HepG2 (cell line): ENCODE data around the gene SUPT20HL2. TPM values are rescaled to one million over a fixed set of nuclear protein-coding genes. Genes with fewer than 3 reads are reported as not detected.

Experiments
- ATAC-seq: fragments of 200-7000 bp; cut with Tn5 transposase; 3 replicates; pipeline ENCODE4 v1.9.1; 2020; ENCODE audit warnings: mild to moderate bottlenecking, moderate library complexity
- BruUV-seq: library from RNA; stranded (reverse); fragments of 400-500 nt; replicated peaks from 2 replicates; lab custom pipeline; 2021; lab: Mats Ljungman, UMichigan
- CTCF ChIA-PET: fragments of 300-600 bp; formaldehyde crosslinking; extraction: SDS; loops from one replicate; lab custom pipeline; 2021; ENCODE audit warnings: low total read pairs, inconsistent platforms, low intra/inter-chr PET ratio; lab: Yijun Ruan, JAX
- POLR2A ChIA-PET: fragments of 350-600 bp; sonication (Branson Sonifier 250); formaldehyde crosslinking; loops from one replicate; lab custom pipeline; 2020; ENCODE audit warnings: antibody characterized with exemption, inconsistent platforms; lab: Yijun Ruan, JAX
- DNase-seq: peaks from one replicate; pipeline ENCODE4 v3.0.0-alpha.2; 2015; ENCODE audit warnings: low spot score
- FAIRE-seq: peaks from 3 replicates; lab custom pipeline; 2011; peaks lifted over from hg19 to GRCh38; lab: Jason Lieb, UNC
- H2AFZ ChIP-seq: one replicate; pipeline ENCODE4 v1.6.1; 2011; ENCODE audit warnings: low read length, inconsistent platforms
- H3K27ac ChIP-seq: fragments of 300-600 bp; 3 replicates; pipeline ENCODE4 v1.8.0; 2011; ENCODE audit warnings: mixed run types, mild to moderate bottlenecking, mixed read lengths, low read length, inconsistent platforms; ENCODE audit not compliant: insufficient read depth; ENCODE audit errors: extremely low read length
- H3K27me3 ChIP-seq, 2 experiments: fragments of 200-600 bp in 1 of 2; 2 replicates in 1 of 2; 3 replicates in 1 of 2; pipeline versions ENCODE4 v1.6.0 to v1.8.0; 2011; ENCODE audit warnings: low read length in 2 of 2, mild to moderate bottlenecking in 2 of 2, moderate library complexity in 2 of 2, inconsistent platforms in 1 of 2; ENCODE audit not compliant: insufficient read depth in 2 of 2, control insufficient read depth in 1 of 2
- H3K36me3 ChIP-seq, 2 experiments: fragments of 200-600 bp in 1 of 2; replicated peaks in 1 of 2; 2 replicates in 1 of 2; 3 replicates in 1 of 2; pipeline versions ENCODE4 v1.5.1 to v1.8.0; 2011; ENCODE audit warnings: low read length in 2 of 2, inconsistent platforms in 1 of 2; ENCODE audit not compliant: insufficient read depth in 2 of 2, control insufficient read depth in 1 of 2
- H3K4me1 ChIP-seq: 2 replicates; pipeline ENCODE4 v1.5.1; 2012; ENCODE audit warnings: low read length, inconsistent platforms; ENCODE audit not compliant: insufficient read depth
- H3K4me2 ChIP-seq: 2 replicates; pipeline ENCODE4 v1.6.0; 2011; ENCODE audit warnings: low read depth, low read length, inconsistent platforms
- H3K4me3 ChIP-seq, 3 experiments: fragments of 200-600 bp in 1 of 3; sonication (generic), shearing (Covaris generic) in 1 of 3; replicated peaks in 1 of 3; 2 replicates each; pipeline ENCODE4 v1.5.1; 2011 to 2016; ENCODE audit warnings: low read length in 3 of 3, inconsistent platforms in 2 of 3, low read depth in 2 of 3, mild to moderate bottlenecking in 2 of 3, control low read depth in 1 of 3, mixed read lengths in 1 of 3; ENCODE audit not compliant: insufficient read depth in 1 of 3
- H3K79me2 ChIP-seq: one replicate; pipeline ENCODE4 v1.6.1; 2011; ENCODE audit warnings: low read length, inconsistent platforms; ENCODE audit not compliant: insufficient read depth
- H3K9ac ChIP-seq: 2 replicates; pipeline ENCODE4 v1.6.0; 2011; ENCODE audit warnings: mild to moderate bottlenecking, low read depth, low read length, inconsistent platforms; ENCODE audit not compliant: insufficient read depth
- H3K9me3 ChIP-seq: 2 replicates; pipeline ENCODE4 v1.5.1; 2012; ENCODE audit warnings: mild to moderate bottlenecking, low read length
- H4K20me1 ChIP-seq: 2 replicates; pipeline ENCODE4 v1.6.0; 2011; ENCODE audit warnings: inconsistent platforms, mild to moderate bottlenecking, low read length, moderate library complexity; ENCODE audit not compliant: insufficient read depth
- DRAP1 ChIP-seq: IDR thresholded peaks from 2 replicates; pipeline ENCODE4 v1.6.1; 2016; ENCODE audit warnings: missing genetic modification reagents, missing compliant biosample characterization
- E2F1 ChIP-seq: sonication (generic); formaldehyde crosslinking; IDR thresholded peaks from 2 replicates; pipeline ENCODE4 v1.5.0; 2020; ENCODE audit warnings: missing genetic modification reagents
- KAT8 ChIP-seq: IDR thresholded peaks from 2 replicates; pipeline ENCODE4 v1.6.1; 2016; ENCODE audit warnings: missing genetic modification reagents, missing compliant biosample characterization
- KDM1A ChIP-seq: IDR thresholded peaks from 2 replicates; pipeline ENCODE4 v1.6.1; 2016; ENCODE audit warnings: missing compliant biosample characterization
- MEIS1 ChIP-seq: sonication (generic); formaldehyde crosslinking; IDR thresholded peaks from 2 replicates; pipeline ENCODE4 v1.9.0; 2021; ENCODE audit warnings: mild to moderate bottlenecking, missing genetic modification reagents, moderate library complexity, borderline replicate concordance
- PLRG1 ChIP-seq: fragments of 450-650 bp; conservative IDR thresholded peaks from 2 replicates; pipeline ENCODE4 v1.6.1; 2016
- RELA ChIP-seq: sonication (generic); formaldehyde crosslinking; IDR thresholded peaks from 2 replicates; pipeline ENCODE4 v1.4.0; 2020; ENCODE audit warnings: missing genetic modification reagents
- RNF2 ChIP-seq: fragments of 450-650 bp; conservative IDR thresholded peaks from 2 replicates; pipeline ENCODE4 v1.6.1; 2016; ENCODE audit warnings: low read depth
- ZNF10 ChIP-seq: sonication (generic); formaldehyde crosslinking; IDR thresholded peaks from 2 replicates; pipeline ENCODE4 v1.4.0; 2020; ENCODE audit warnings: mild to moderate bottlenecking, low read depth, missing genetic modification reagents, borderline replicate concordance
- ZNF333 ChIP-seq: sonication (generic); formaldehyde crosslinking; IDR thresholded peaks from 2 replicates; pipeline ENCODE4 v1.4.0; 2020; ENCODE audit warnings: mild to moderate bottlenecking, missing genetic modification reagents, borderline replicate concordance
- WGBS: methylation state at CpG from one replicate; pipeline ENCODE4 v1.1.6; 2017; ENCODE audit warnings: low lambda C conversion rate; 5-methylcytosine and 5-hydroxymethylcytosine counted together
- in situ Hi-C: cut with HindIII; loops from 2 replicates; pipeline ENCODE4 v1.10.0; 2017; ENCODE audit warnings: low pct_unique_long_range_greater_than_20kb; ENCODE audit not compliant: extremely low pct_ligation_motif_present
- intact Hi-C: fragments of 100-400 bp; cut with micrococcal nuclease; formaldehyde crosslinking; loops from one replicate; pipeline ENCODE4 v1.10.0; 2022; ENCODE audit not compliant: unreplicated experiment
- polyA plus RNA-seq, 8 experiments: library from polyadenylated mRNA; depleted of rRNA in 3 of 8; stranded (reverse) in 7 of 8; unstranded in 1 of 8; fragments of >200 nt; fragmentation: Illumina TruSeq in 4 of 8; extraction: Trizol in 4 of 8; gene quantifications; 2 replicates each; pipeline versions ENCODE4 v1.2.1 to v1.2.3, GENCODE V29; 2011 to 2016; ENCODE audit warnings: low read depth in 4 of 8, missing spikeins in 1 of 8, mixed read lengths in 1 of 8; ENCODE audit not compliant: insufficient read depth in 1 of 8
- total RNA-seq, 5 experiments: library from RNA; depleted of rRNA; stranded (reverse); fragments of >200 nt; fragmentation: Illumina TruSeq; extraction: Trizol; gene quantifications; 2 replicates each; pipeline ENCODE4 v1.2.3, GENCODE V29; 2016; ENCODE audit warnings: low read depth in 1 of 5

SUPT20HL2 gene
- total and polyA plus RNA-seq, 2 of the 13 experiments (the other 11 are each of a cell fraction or from before 2014, with no cell fraction given), result not detected

GRCh38 chrX:24301060-24301459 is 12.8 kb downstream of the SUPT20HL2 start:
- Histone ChIP-seq H3K9ac (no peak overlapping the region), H3K9me3 (no peaks in the 10 kb centered on the region), H3K36me3 (no peaks in the 10 kb centered on the region), H4K20me1 (no peaks in the 10 kb centered on the region), H3K79me2 (no peaks in the 10 kb centered on the region), H3K4me3 (no peak overlapping the region), H2AFZ (no peak overlapping the region), H3K4me2 (no peak overlapping the region), H3K27ac (no peak overlapping the region), H3K4me1 (no peaks in the 10 kb centered on the region), H3K27me3 (no peaks in the 10 kb centered on the region)
- no peak for ATAC-seq
- TF ChIP-seq MEIS1 (CRISPR knock-in tag) (no peak), RELA (CRISPR knock-in tag) (no peak), RNF2 (no peak), ZNF10 (CRISPR knock-in tag) (no peak), ZNF333 (CRISPR knock-in tag) (no peak), KAT8 (CRISPR knock-in tag) (no peak), DRAP1 (CRISPR knock-in tag) (no peak), E2F1 (CRISPR knock-in tag) (no peak), KDM1A (CRISPR knock-in tag) (no peak), PLRG1 (no peak)
- WGBS, result 0% methylated on average over 1 of the region's 1 CpG
- no peak for FAIRE-seq
- CTCF ChIA-PET, result no interaction called here
- in situ Hi-C loops, result no loop called here
- intact Hi-C loops, result no loop called here
- BruUV-seq, result no TSS peak
- DNase-seq, result no peak
- POLR2A ChIA-PET, result no interaction called here
